GM21528 (cell line): ENCODE results near the gene SPATA13.
"Not testable (repeated sequence)": the region's sequence is repeated elsewhere in the genome, so short reads cannot be mapped to it uniquely, and the experiment has no call there.

ENCODE experiments used
- ATAC-seq: cut with Tn5 transposase; IDR thresholded peaks from one replicate; pipeline ENCODE4 v1.9.1; 2021; ENCODE audit warnings: mild to moderate bottlenecking, moderate library complexity; ENCODE audit not compliant: unreplicated experiment, low FRiP score

Gene SPATA13

GRCh38 chr13:24341439-24341838 is 180.9 kb downstream of the SPATA13 start:
- no peak for ATAC-seq

- ATAC-seq: no peak
Observed at GRCh38 chr13:24348385-24348784, 187.9 kb downstream of the SPATA13 start.

- ATAC-seq: no peak
Observed at GRCh38 chr13:24348797-24349515, 188.4 kb downstream of the SPATA13 start.

- ATAC-seq: not testable (repeated sequence)
Observed at GRCh38 chr13:24349778-24350664, 189.5 kb downstream of the SPATA13 start.

- no peak for ATAC-seq
Observed at GRCh38 chr13:24351423-24351822, 190.9 kb downstream of the SPATA13 start.

- ATAC-seq: no peak
Observed at GRCh38 chr13:24353736-24354135, 193.2 kb downstream of the SPATA13 start.

GRCh38 chr13:24355103-24355502 is 194.6 kb downstream of the SPATA13 start:
- ATAC-seq: no peak

GRCh38 chr13:24356270-24356669 is 195.8 kb downstream of the SPATA13 start:
- ATAC-seq: no peak
